EH (cell line): ENCODE data around the gene TNS1.
"Not testable (repeated sequence)": the region's sequence is repeated elsewhere in the genome, so short reads cannot be mapped to it uniquely, and the experiment has no call there.

Source experiments
- DNase-seq: peaks from one replicate; pipeline ENCODE4 v3.0.0-alpha.2; 2015; ENCODE audit warnings: low read depth

The TNS1 gene

DNA sequence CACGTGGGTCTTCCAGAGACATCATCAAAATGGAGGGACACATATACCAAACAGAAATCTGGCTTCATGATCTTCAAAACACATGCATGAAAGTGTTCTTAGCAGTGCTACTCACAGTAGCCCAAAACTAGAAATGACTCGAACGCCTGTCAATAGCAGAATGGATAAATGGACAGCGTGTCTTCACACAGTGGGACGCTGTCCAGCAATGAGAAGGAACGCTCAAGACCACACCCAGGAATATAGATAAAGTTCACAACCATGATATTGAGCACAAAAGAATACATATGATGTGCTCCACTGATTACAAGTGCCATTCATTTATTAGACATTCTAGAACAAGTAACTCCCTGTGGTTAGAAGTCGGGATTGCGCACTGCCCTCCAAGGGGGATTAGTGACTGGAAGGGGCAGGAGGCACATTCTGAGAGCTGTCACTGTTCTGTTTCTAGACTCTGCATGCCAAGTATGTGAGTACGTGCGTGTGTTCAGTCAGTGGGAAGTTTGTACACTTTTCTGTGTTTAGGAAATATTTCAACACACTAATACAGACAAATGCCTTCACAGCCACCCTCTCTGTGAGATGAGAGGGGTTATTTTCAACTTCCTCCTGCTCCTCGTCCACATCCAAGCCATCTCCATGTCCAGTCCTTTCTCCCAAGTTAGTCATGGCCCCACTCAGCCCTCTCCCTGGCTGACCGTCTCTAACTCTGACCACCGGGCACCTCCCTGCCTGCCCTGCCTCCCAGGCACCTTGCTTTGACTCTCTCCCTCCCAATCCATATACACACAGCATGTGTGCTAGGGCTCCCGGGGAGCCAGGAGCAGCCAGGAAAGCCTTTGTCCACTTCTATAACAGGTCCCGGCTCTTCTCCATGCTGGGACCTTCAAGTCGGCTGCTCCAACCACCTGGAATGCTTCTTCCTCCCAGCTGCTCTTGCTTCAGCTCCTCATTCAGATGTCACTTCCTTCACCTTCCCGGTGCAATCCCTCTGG lies 26.9 kb upstream of the TNS1 start:
- DNase-seq = peak; percentile 25

DNA sequence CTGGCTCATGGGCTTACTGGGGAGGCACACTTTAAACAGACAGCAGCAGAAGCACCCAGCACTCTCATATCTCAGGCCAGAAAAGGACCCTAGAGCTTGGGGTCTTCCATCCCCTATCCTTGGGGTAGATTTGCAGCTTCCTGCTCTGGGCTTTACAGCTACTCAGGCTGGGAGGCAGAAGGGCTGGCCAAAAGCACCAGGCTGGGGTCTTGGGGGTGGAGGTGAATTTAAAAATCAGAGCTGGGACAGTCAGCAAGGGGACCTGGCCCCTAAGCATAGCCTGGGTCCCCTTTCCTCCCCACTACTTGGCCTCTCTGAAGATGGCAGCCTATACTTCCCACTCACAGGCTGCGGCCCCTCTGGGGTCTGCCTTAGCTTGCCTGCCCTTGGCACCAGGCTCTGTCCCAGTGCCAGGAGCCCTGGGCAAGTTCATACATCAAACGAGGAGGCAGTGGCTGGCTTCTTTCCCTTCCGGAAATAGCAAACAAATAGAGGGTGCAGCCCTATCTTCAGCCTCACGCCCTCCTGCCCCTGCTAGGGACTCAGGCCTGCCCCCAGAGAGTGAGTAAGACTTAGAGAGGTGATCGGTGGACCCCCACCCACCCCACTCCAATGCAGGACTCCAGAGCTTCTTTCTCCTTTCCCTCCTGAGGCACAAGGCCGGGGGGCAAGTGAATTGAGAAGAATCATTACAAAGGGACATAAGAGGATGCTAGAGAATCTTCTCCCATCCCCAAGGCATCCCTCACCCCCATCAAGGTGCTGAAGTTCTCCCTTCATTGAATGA lies 26.0 kb upstream of the TNS1 start:
- DNase-seq = no peak

GRCh38 chr2:218028189-218028495 lies 25.3 kb upstream of the TNS1 start:
- DNase-seq = no peak

DNA sequence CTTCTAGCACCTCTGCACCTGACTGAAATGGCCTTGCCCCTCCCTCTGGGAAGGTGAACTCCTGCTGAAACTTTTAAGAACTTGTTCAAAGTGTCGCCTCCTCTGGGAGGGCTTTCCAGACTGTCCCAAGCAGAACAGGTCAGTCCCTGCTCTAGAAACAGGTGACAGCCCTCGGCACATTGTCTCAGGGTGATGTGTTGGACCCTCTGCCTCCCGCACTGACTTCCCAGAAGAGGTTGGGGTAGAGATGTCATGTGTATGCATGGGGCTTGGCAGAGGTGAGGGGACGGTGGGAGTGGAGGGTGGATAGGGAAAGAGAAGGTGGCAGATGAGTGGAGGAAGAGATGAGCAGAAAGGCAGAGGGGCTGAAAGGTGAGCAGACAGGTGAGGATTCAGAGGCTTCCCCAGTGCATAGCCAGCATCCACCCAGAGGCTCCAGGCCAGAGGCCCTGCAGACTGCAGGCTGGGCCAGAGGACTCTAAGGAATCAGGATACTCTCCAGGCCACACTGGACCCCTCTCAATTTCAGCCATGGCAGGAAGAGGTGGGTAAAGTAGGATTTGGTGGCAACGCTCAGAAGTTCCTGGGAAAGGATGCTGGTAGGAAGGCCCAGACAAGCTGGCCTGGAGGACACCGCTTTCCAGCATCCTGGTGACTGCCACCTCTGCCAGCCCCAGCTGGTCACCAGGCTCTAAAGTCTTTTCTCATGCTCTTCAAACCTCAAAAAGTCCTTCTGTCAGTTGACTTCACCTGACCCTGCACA lies 24.8 kb upstream of the TNS1 start:
- DNase-seq = no peak

GRCh38 chr2:218026676-218027425 lies 24.1 kb upstream of the TNS1 start:
- no peak for DNase-seq

DNA sequence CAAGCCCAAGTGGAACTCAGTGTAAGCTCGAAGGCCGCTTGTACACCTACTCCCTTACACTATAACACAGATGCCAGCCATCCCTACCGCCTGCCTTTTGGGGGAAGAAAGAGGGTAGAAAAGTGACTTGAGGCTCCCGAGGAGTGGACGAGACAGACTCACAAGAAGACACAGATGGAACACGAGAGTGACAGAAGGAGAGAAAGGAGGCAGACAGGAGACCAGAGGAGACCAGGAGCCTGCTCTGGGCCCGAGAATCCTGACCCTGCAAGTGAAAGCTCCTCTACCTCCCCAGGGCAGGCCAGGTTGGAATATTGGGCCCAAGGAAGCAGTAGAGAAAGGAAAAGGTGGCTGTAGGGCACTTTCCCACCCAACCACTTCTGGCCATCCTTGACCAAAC lies 23.4 kb upstream of the TNS1 start:
- DNase-seq = no peak

DNA sequence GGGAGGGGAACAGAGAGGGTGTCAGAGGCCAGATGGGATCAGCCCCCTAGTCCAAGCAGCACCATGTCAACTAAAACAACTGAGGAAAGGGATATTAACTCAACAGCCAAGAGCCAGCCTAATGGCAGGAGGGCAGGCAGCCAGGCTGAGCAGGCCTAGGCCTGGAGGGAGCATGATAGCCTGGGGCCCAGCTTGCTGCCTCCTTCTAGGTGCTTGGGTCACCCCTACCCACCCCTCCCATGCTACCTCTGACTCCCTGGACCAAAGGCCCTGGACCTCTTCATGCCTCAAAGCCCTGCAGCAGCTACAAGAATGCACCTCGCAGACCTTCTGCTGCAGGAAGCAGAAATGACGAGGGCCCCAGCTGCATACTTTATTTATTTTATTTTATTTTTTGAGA lies 22.1 kb upstream of the TNS1 start:
- no peak for DNase-seq

DNA sequence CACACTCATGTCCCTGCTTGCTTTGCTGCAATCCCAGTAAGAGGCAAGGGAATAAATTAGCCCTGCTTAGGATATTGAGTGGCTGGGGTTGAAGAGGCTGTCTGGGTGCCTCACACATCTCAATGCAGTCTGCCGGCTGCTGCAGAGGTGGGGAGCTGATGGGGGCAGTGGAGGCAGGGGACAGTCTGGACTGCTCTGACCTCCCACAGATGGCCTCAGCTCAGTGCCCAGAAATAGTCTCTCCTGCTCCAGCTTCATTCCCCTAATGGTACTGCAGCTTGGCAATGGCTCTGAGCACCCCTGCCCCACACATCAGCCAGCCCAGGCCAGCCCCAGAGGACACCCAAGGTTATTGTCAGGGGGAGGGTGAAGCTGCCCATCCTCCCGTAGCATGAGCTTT lies 21.5 kb upstream of the TNS1 start:
- DNase-seq = no peak

DNA sequence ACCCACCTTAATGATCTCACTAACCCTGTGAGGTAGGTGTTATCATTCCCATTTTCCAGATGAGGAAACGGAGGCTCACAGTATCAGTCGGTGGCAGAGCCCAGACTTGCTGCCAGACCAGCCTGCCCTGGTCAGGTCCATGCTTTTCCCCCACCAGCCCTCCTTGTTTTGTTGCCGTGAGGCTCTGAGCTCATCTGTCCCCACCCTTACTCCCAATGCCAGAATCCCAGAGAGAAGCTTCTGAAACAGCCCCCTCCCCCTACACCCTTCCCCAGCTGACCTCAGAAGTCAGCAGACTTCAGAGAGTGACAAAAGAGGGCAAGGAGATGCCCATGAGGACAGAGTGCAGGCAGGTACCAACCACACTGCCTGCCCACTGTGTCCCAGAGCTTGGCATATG lies 20.8 kb upstream of the TNS1 start:
- DNase-seq = no peak

GRCh38 chr2:218022851-218023530 lies 20.2 kb upstream of the TNS1 start:
- DNase-seq = no peak

DNA sequence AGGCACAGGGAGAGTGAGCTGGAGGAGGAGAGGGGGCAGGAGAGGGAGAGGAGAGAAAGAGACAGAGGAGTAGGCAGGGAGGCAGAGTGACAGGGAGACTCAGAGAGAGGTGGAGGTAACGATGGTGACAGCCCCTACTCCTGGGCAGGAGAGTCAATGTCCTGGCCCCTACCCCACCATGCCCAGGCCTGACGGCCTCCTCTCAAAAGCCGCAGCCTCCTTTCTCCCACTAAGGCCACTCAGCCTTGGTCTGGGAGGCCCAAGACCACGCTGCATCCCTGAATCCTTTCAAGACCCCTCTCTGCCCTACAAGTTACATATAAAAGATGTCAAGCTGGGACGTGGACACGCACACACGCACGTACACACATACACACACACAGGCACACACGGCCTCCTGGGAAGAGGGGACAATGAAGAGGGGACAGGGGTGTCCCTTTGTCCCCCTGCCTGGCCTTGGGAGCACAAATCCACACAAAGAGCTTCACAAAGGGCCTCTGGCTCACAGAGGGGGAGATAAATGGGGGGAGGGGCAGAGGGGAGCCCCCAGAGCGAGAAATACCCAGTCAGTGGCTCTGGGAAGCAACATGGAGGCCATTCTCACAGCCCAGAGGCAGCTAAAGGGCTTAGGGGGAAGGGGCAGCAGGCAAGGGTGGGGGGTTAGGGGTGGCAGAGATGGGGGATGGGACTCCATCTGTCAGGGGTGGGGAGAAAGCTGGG lies 19.5 kb upstream of the TNS1 start:
- no peak for DNase-seq

DNA sequence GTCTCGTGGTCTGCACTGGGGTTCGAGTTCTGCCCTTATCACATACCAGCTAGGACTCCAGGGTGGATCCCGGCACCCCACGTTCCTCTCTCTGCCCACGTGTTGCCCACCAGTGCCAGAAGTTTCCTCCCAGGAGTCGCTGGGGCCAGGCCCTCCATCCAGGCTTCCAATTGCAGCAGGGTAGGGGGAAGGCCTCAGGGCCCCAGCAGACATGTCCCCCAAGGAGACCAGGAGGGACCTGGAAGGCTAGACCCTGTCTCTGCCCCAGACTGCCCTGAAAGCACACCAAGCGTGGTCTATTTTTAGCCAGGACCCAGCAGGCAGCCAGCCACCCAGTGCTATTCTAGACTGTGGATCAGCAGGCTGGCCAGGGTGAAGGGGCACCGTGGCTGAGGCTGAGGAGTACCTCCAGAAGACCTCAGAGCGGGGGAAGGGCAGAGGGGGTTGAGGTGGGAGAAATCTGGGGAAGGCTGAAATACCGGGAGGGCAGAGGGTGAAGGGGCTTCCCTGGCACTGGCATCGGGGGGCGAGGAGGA lies 18.8 kb upstream of the TNS1 start:
- DNase-seq = no peak

- DNase-seq = no peak
Measured at GRCh38 chr2:218020966-218021535, 18.3 kb upstream of the TNS1 start.

GRCh38 chr2:218020281-218020680 lies 17.5 kb upstream of the TNS1 start:
- no peak for DNase-seq

DNA sequence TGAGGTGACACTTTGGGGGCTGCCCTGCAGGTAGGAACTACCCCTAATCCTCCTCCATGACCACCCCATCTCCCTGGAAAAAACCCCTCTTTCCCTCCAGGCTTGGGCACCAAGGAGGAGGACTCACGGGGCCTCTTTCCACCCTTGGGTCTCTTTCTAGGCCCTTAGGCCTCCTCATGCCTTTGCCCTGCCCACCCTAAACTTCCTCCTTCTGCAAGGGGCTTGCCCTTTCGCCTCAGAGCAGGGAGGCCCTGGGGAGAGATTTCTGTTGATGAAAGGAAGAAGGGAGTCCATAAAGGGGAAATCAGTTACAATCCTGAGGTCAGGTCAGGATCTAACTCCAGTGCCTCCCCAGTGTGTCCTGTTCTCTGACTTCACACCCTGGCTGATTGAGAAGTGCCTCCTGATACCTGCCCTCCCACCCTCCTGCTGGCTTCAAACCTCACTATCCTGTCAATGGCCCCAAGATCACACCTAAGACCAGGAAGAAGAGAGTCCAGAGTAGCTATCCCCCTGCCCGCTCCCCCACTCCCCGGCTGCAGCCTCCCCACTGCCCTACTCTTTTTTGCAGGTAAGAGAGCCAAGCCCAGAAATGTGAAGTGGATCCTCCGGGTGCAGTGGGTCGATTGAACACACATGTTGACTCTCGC lies 16.7 kb upstream of the TNS1 start:
- no peak for DNase-seq

- not testable (repeated sequence) for DNase-seq
Measured at GRCh38 chr2:218018842-218019125, 16.0 kb upstream of the TNS1 start.

- no peak for DNase-seq
Measured at GRCh38 chr2:218017211-218018053, 14.6 kb upstream of the TNS1 start.

- DNase-seq = no peak
Measured at GRCh38 chr2:218016810-218017209, 14.0 kb upstream of the TNS1 start.
